GM19324 (cell line): Measurements from ENCODE around the gene ORC6.

Experiments used
- ATAC-seq: cut with Tn5 transposase; IDR thresholded peaks from one replicate; pipeline ENCODE4 v1.9.1; 2021; ENCODE audit warnings: mild to moderate bottlenecking, moderate library complexity; ENCODE audit not compliant: unreplicated experiment, low FRiP score

The ORC6 gene

GRCh38 chr16:46730801-46731690 is 41.6 kb downstream of the ORC6 start:
- no peak for ATAC-seq

- ATAC-seq = no peak
Observed at GRCh38 chr16:46731691-46732555, 42.5 kb downstream of the ORC6 start.

- ATAC-seq = no peak
Observed at GRCh38 chr16:46732561-46732960, 43.1 kb downstream of the ORC6 start.

GRCh38 chr16:46733319-46733830 is 43.9 kb downstream of the ORC6 start:
- ATAC-seq = no peak

GRCh38 chr16:46736695-46737094 is 47.2 kb downstream of the ORC6 start:
- ATAC-seq = no peak

GRCh38 chr16:46737621-46738214 is 48.3 kb downstream of the ORC6 start:
- no peak for ATAC-seq

- ATAC-seq = no peak
Observed at GRCh38 chr16:46739934-46740333, 50.5 kb downstream of the ORC6 start.

GRCh38 chr16:46743232-46743719 is 53.8 kb downstream of the ORC6 start:
- ATAC-seq = no peak

- ATAC-seq = no peak
Observed at GRCh38 chr16:46745617-46746016, 56.2 kb downstream of the ORC6 start.

- no peak for ATAC-seq
Observed at GRCh38 chr16:46746821-46747776, 57.6 kb downstream of the ORC6 start.
